ENCODE results near the gene SNX27.
"Not testable (repeated sequence)": the region's sequence is repeated elsewhere in the genome, so short reads cannot be mapped to it uniquely, and the experiment has no call there.

SNX27 gene

GRCh38 chr1:151729966-151730291 is 118.1 kb downstream of the SNX27 start:
- TF ChIP-seq, protein P1, sequence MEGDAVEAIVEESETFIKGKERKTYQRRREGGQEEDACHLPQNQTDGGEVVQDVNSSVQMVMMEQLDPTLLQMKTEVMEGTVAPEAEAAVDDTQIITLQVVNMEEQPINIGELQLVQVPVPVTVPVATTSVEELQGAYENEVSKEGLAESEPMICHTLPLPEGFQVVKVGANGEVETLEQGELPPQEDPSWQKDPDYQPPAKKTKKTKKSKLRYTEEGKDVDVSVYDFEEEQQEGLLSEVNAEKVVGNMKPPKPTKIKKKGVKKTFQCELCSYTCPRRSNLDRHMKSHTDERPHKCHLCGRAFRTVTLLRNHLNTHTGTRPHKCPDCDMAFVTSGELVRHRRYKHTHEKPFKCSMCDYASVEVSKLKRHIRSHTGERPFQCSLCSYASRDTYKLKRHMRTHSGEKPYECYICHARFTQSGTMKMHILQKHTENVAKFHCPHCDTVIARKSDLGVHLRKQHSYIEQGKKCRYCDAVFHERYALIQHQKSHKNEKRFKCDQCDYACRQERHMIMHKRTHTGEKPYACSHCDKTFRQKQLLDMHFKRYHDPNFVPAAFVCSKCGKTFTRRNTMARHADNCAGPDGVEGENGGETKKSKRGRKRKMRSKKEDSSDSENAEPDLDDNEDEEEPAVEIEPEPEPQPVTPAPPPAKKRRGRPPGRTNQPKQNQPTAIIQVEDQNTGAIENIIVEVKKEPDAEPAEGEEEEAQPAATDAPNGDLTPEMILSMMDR (IDR thresholded peaks at IDR 0.05; ENCODE audit: control insufficient read depth, insufficient read depth, low read depth, low read length, missing control alignments) = no peak
- no peak for DNase-seq (ENCODE audit: low read depth)
- no peak overlapping the region for H3K4me3 ChIP-seq (ENCODE audit: control insufficient read depth, low read depth, low read length)

- H3K4me3 ChIP-seq (ENCODE audit: control insufficient read depth, low read depth, low read length) = no peak overlapping the region
- no peak for DNase-seq (ENCODE audit: low read depth)
- TF ChIP-seq, protein P1 (IDR thresholded peaks at IDR 0.05; ENCODE audit: control insufficient read depth, insufficient read depth, low read depth, low read length, missing control alignments) = no peak
Measured at GRCh38 chr1:151733126-151733525, 121.3 kb downstream of the SNX27 start.

- not testable (repeated sequence) for DNase-seq (ENCODE audit: low read depth); H3K4me3 ChIP-seq (ENCODE audit: control insufficient read depth, low read depth, low read length)
Measured at GRCh38 chr1:151733995-151734394, 122.1 kb downstream of the SNX27 start.

- H3K4me3 ChIP-seq (ENCODE audit: control insufficient read depth, low read depth, low read length) = no peak overlapping the region
- DNase-seq (ENCODE audit: low read depth) = no peak
- TF ChIP-seq, protein P1 (IDR thresholded peaks at IDR 0.05; ENCODE audit: control insufficient read depth, insufficient read depth, low read depth, low read length, missing control alignments) = no peak
Measured at GRCh38 chr1:151737026-151737425, 125.2 kb downstream of the SNX27 start.

GRCh38 chr1:151737479-151737878 is 125.6 kb downstream of the SNX27 start:
- no peak for DNase-seq (ENCODE audit: low read depth)
- TF ChIP-seq, protein P1 (IDR thresholded peaks at IDR 0.05; ENCODE audit: control insufficient read depth, insufficient read depth, low read depth, low read length, missing control alignments) = no peak
- no peak overlapping the region for H3K4me3 ChIP-seq (ENCODE audit: control insufficient read depth, low read depth, low read length)

DNA sequence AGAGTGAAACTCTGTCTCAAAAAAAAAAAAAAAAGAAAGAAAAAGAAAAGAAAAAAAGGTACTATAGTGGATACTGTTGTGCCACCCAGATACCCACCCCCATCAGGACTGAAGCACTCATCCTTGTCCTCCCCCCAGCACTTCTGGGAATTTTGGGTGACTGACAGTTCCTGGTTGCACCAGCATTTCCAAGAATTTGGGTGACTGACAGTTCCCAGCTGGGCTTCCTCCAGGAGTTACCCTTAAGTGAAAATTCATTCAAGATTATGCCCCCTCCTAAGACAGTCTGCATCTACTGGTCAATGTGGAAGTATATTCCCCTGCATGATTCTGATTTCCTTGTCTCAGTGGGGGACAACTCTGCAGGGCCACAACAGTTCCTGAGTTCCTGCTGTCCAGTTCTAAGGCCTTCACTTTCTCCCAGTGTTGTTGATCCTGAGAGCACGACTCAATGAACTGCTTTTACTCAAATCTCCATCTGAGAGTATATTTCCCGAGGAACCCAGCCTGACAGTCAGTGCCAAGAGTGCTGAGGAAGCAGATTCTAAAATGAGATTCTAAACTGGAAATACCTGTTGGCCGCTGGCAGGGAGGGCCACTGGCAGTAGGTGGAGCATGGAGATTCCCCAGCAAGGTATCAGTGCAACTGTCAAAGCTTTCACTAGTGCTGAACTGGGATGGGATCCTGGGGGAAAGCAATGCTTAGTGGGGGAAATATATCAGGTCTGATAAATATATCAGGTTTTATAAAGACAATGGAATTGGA is 127.9 kb downstream of the SNX27 start:
- DNase-seq (ENCODE audit: low read depth) = no peak
- H3K4me3 ChIP-seq (ENCODE audit: control insufficient read depth, low read depth, low read length) = no peak overlapping the region
- TF ChIP-seq, protein P1 (IDR thresholded peaks at IDR 0.05; ENCODE audit: control insufficient read depth, insufficient read depth, low read depth, low read length, missing control alignments) = no peak

- TF ChIP-seq, protein P1 (IDR thresholded peaks at IDR 0.05; ENCODE audit: control insufficient read depth, insufficient read depth, low read depth, low read length, missing control alignments) = no peak
- DNase-seq (ENCODE audit: low read depth) = no peak
- no peak overlapping the region for H3K4me3 ChIP-seq (ENCODE audit: control insufficient read depth, low read depth, low read length)
Measured at GRCh38 chr1:151741516-151741915, 129.7 kb downstream of the SNX27 start.
